Measurements from ENCODE around the gene SORL1.

Gene SORL1

DNA sequence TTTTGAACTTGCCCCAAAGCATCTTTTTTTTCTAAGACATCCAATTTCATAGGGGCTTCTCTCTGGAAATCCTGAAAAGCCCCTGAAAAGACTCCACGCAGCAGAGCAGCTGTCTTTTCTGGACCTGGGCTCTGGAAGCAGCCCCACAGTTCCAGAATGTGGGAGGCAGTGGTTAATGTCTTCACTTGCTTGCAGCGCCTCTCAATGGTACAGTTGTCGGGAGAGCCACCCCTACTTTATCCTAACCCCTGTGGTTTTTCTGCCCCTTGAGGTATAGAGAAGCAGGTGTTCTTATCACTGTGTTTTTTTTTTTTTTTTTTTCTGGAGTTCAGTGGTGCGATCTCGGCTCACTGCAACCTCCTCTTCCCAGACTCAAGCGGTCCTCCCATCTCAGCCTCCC is 84.0 kb downstream of the SORL1 start:
- no peak for DNase-seq (ENCODE audit: low read depth in 2 of 2)

DNA sequence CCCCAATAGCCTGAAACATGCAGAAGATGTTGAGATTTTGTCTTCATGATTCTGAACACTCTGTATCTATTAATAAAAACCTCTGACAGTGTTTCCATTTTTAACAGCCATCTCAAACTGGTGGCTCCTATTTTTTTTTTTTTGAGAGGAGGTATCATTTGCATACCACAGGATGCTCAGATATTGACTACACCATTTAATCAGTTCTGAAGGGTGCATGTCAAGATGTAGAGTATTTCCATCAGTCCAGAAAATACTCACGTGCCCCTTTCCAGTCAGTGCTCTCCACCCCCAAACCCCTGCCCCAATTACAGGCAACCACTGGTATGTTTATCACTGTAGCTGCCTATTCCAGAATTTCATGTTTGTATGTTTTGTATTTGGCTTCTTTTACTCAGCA is 85.9 kb downstream of the SORL1 start:
- no peak for DNase-seq (ENCODE audit: low read depth in 2 of 2)

DNA sequence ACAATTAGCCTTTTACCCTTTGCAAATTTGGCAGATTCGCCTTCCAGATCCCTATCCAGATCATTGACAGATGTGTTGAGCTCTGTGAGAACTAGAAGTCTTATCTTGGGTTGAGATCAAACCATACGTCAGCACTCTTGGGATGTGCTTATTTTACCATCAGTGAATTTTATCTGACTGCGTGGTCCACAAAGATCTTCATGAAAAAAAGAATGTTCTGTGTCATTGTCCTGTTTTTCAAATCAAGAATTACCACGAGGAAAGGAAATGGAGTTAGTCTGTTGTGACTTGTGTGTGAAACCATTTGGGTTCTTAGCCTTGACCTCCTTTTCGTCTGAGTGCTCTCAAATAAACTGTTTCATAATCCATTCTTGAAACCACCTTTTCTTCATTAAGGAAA is 86.9 kb downstream of the SORL1 start:
- DNase-seq (ENCODE audit: low read depth in 2 of 2) = no peak

DNA sequence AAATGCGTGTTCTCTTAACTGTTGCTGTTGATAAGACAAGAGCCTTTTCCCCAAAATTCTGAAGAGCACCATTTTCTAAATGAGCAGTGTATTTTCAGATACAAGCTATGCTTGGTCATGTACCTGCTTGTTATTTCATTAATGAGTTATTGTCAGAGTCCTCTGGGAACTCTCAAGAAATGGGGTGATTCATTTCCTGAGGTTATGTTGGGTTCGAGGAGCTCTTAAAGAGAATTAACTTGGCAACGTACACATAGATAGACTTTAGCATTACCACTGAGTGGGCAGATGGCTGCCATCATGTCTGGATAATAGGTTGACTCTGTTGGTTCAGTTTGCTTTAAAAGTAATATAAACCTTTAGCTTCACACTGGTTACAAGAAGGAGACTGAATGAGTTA is 88.5 kb downstream of the SORL1 start:
- DNase-seq (ENCODE audit: low read depth in 2 of 2) = no peak

DNA sequence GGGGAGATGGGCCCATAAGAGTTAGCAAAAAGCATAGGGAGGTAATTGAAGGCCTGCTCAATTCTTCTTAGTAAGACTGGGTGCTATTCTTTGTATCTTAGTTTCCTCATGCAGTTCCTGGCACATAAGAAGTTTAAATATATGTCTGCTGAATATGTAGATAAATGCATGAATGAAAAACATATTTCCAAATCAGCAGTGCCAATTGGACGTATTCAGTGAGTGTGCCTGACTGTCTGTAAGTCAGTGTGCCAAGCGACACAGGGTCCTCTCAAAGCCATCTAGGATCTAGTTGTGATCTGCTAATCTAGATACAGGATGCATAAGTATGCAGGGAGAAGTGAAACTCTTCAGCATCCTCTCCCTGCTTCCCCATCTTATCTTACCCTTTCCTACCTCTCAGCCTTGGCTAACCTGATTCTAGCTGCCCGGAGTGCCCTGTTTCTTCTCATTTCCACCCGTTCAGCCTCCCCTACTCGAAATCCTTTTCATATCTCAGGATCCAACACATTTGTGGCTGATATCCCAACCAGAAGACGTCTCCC is 91.8 kb downstream of the SORL1 start:
- DNase-seq (ENCODE audit: low read depth in 2 of 2) = no peak

DNA sequence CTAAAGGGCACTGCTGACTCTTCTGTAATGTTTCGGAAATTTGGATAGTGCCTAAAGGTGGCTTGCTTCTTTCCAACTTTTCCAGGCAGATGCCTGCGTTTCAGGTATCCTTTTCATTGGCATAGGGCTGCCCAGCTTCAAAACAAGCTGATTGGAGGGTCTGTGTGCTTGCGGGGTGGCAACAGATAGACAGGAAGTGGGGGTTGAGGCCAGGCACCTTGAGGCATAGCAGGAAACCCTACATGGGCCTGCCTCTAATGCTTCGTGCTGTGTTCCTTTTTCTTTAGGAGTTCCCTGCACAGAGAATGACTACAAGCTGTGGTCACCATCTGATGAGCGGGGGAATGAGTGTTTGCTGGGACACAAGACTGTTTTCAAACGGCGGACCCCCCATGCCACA is 92.8 kb downstream of the SORL1 start:
- no peak for DNase-seq (ENCODE audit: low read depth in 2 of 2)

DNA sequence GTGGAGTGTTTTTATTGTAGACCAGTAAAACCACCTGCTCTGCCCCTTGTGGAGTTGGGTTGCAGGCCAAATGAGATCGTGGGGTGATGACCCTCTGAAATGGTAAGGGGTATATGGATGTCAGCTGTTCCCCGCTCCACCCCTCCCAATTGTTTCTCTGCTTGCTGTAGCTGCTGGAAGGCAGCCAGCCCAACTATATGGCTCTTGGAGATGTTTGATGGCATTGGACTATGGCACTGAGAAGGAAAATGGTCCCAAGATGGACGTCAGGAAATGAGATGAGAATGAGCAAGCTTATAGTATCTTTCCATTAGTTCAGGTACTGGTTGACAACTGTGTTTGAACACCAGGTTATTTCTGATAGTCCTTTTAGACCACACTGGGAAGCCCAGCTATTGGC is 95.5 kb downstream of the SORL1 start:
- DNase-seq (ENCODE audit: low read depth in 2 of 2) = no peak

DNA sequence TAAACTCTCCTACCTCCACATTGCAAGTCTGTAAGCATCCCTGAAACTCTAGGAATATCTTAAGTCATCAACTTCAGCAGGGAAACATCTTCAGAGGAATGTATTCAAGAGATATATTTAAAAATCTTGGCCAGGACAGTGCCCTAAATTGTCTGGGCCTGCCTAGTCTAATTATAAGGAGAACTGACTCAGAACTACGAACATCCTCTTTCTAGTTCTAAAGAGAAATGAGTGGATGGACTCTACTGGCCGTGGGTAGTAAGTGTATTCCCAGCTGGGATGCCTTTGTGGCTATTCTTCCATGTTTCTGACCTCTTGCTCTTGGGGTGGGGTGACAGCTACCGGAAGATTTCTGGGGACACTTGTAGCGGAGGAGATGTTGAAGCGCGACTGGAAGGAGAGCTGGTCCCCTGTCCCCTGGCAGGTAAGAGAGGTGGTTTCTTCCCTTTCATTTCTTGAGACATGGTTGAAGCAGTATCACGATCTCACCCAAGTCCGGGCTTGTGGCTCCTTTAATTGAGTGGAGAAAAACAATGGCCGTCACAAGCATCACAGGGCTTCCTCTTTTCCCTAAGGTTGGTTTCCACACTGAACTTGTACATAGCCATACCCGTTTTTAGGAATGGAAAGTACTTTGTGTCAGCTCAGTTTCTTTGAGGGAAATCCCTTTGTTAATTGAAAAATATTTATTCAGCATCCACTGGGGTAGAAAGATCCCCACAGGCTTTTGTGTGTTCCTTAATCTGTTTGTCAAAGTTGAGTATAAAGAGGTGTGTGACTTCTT is 98.3 kb downstream of the SORL1 start:
- no peak for DNase-seq (ENCODE audit: low read depth in 2 of 2)

DNA sequence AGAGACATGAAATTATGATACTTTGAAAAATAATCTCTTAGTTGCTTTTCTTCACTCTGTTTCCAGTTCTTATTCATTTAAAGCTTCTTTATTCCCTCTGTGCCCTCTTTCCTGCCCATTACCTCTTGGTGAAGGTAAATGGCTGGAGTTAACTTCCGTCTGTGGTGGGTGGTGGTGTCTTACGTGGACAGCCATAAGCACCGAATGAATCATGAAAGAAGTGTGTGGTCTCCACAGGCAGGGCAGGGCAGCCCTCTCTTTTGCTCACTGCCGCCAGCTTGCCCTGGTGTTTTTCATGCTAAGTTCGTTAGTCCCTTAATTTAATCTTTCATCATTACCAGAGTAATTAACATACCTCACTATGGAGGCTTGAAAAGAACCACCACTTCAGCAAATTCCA is 99.3 kb downstream of the SORL1 start:
- DNase-seq (ENCODE audit: low read depth in 2 of 2) = no peak

DNA sequence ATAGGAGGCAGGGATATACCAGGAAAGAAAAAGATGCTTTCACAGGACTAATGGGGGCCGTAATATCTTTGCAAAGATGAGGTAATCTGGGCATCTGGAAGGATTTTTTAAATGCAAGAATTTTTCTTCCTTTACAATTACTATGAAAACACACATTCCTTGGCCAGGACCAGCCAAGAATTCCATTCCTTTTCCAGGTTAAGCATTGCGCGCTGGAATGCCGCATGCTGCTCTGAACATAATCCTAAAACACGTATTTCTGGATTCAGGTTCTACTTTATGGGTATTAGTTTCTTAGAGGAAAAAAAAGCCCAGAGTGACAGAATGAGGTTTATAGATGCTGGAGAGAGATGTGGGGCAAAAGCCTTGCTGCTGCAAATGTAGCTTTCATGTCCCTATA is 100.0 kb downstream of the SORL1 start:
- no peak for DNase-seq (ENCODE audit: low read depth in 2 of 2)

DNA sequence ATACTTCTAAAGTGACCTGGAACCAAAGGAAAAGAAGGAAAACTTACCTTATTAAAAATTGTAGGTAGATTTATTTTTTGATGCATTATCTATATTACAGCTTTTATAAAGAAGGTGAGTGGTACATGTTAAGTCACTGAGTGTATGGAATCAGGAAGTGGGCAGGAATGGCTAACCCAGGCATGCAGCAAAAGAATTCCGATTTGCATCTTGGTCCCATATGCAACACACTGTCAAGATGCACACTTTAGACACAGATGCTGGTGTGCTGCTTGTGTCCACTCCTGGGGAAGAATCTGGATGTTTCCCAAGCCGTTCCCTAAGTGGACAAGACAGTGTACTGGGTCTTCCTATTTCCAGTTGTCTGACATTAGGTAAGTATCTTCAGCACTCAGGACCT is 100.5 kb downstream of the SORL1 start:
- no peak for DNase-seq (ENCODE audit: low read depth in 2 of 2)

DNA sequence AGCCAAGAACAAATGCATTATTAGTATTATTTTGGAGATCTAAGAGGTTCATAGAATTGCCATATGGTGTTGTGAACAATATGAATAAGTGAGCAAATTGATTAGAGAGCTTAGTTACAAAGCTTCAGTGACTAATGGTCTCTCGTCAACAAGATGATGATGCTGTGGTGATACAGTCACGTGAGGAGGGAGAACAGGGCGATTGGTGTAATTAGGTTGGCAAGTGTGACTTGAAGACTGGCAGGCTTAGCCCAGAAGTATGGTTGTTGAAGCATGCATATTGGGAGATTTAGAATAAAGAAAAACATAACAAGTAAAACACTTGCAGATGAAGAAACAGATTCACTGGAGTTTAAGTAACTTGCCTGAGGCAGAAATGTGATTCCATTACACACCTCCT is 101.3 kb downstream of the SORL1 start:
- DNase-seq (ENCODE audit: low read depth in 2 of 2) = no peak

DNA sequence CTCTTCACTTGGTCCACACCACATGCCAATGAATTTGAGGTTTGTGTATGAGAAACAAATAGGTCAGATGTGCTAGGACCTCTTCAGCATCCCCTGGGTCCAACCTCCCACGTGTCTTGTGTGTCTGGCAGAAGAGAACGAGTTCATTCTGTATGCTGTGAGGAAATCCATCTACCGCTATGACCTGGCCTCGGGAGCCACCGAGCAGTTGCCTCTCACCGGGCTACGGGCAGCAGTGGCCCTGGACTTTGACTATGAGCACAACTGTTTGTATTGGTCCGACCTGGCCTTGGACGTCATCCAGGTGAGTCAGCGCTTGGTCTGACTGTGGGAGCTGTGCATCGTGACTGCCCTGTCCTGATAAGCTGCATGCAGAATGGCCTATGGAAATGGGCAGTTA is 101.7 kb downstream of the SORL1 start:
- DNase-seq (ENCODE audit: low read depth in 2 of 2) = no peak

DNA sequence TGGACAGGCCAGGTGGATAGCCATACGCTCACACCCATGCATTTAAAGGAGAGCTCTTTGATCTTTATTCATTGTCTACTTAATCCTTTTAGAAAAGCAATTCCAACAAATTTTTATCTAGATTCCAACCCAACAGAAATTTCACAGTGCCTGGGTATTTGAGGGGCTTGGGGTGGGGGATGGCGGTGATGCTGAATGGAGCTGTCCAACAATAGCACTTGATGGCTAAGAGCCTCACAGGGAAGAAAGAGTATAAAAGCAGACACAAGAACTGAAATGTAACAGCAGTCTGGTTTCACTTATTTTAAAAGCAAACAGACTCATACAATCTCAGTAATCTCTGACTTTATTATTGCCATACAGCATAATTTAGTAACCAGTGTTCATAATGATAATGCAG is 102.4 kb downstream of the SORL1 start:
- DNase-seq (ENCODE audit: low read depth in 2 of 2) = no peak

DNA sequence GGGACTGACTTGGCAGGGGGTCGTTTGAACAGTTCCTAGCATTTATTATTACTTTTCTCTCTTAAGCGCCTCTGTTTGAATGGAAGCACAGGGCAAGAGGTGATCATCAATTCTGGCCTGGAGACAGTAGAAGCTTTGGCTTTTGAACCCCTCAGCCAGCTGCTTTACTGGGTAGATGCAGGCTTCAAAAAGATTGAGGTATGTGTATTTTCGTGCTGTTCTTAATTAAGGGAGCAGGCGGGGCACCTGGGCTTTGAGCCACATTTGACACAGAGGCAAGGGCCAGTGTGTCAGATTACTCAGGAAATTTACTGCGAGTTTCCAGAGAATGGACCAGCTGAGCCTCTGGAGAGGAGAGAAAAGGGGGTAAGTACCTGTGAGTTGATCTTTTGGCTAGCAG is 103.0 kb downstream of the SORL1 start:
- no peak for DNase-seq (ENCODE audit: low read depth in 2 of 2)

DNA sequence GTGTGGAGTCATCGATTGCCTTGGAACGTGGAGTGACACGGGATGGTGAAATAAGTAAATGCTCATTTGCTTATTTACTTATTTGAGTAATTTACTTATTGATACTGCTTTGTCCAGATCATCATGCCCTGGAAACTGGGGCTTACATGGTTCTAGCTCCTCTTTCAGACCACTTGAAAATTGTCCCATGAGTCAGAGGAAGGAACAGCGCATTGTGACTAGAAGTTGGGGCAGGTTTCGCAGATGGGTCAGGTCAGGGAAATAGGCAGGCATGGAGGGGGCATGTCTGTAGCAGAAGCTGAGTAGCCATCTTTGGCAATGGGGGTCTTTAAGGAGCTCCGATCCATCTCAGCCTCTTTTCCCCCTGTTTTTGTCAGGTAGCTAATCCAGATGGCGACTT is 104.8 kb downstream of the SORL1 start:
- DNase-seq (ENCODE audit: low read depth in 2 of 2) = no peak

DNA sequence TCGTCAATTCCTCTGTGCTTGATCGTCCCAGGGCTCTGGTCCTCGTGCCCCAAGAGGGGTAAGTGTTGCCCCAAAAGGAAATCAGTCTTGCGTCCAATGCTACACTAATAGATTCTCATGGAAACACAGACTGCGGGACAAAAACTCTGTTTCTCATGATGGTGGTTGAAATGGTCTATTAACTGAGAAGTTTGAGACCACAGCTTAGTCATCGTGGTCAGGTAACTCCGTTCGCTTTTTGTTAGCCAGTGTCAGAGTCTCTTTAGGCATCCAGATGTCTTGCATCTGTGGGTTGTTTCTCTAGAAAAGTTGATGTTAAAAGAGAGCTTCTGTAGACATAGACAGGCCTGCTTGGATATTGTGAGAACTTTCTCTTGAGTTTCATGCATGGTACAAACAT is 105.2 kb downstream of the SORL1 start:
- DNase-seq (ENCODE audit: low read depth in 2 of 2) = no peak

DNA sequence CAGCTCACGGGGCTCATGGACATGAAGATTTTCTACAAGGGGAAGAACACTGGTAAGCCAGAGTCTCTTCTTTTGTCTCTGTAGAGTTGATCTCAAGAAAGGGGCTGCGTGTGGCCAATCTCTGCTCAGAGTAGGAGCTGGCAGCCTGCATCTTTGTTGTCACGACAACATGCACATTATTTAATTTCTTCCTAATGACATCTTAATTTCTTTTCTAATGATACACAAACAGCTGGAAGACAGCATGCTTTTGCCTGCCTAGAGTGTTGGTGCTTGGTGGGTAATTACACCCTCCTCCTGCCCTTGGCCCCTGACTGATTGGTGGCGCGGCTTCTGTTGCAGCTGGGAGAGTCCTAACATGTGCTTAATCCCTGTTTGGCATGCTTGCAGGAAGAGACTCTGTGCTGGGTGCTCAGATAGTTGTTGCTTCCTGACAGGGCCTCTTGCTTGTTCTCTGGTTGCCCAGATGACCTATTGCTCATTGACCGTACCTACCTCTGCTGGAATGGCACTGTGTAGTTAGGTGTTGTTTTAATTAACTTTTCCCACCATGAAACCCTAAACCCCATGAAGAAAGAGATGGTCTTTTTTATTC is 107.6 kb downstream of the SORL1 start:
- DNase-seq (ENCODE audit: low read depth in 2 of 2) = no peak

DNA sequence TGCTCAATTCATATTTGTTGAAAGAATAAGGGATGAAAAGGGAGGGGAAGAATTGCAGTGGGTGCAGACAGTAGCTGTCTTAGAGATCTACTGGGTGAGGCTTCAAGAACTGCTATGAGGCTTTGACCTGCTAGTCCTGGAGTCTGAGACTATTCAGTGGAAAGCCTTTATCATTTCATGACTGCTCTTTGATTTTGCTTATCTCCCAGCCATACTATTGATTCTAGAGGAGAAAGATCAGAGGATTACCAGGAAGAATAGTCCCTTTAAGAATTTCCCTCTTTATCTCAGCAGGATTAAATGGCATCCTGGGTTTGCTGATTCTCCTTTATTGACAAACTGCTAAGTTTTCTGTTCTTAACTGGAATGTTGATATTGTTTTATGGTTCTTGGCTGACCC is 108.1 kb downstream of the SORL1 start:
- no peak for DNase-seq (ENCODE audit: low read depth in 2 of 2)

DNA sequence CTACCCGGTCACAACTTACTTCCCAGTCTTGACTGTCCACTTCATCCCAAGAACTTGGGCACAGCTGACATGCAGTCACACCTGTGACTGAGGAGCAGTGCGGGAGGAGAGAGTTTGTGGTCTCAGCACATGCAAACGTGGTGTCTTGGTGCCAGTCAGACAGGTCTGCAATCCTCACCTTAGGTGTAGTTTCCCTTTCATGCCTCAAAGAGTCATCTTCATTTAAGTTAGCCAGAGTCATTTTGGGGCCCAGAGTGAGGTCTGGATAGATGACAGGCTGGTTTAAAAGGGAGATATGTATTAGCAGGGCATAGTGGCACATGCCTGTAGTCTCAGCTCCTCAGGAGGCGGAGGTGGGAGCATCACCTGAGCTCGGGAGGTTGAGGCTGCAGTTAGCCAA is 109.1 kb downstream of the SORL1 start:
- no peak for DNase-seq (ENCODE audit: low read depth in 2 of 2)

DNA sequence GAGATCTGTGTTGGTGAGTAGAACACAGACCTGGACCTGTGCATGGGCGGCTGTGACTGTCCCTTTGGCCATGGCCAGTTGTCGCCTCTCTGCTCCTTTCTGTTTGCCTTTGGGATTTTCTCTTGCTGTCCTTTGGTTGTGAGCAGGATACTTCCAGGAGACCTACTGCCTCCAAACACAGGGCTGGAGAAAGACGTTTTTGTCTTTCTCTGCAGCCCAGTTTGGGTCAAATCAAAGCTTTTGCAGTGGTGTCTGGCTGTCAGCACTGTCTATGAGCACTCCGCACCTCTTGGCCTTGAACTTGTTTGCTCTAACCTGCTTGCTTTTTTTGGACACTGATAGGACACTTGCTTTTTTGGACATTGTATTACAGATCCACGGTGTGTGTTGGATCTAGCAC is 109.6 kb downstream of the SORL1 start:
- no peak for DNase-seq (ENCODE audit: low read depth in 2 of 2)

DNA sequence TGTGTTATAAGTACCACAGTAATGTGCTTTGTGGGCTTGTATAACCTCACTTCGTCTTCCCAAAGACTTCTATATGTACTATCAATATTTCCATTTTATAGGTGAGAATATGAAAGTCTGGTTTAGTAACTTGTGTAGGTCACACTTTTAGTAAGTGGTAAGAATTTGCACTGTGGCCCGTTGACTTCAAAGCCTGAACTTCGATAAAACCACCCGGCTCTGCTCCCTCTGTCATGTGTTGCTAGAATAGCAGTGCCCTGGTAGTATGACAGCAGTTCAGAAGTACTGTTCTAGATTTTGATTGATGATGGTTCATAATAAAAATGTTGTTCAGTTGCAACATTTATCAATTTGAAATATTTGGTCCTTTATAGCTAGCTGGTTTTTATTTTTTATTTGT is 110.9 kb downstream of the SORL1 start:
- peak in 1 of 2 donors; percentile 18 for DNase-seq (ENCODE audit: low read depth in 2 of 2)

Measured in stimulated activated CD8-positive, alpha-beta memory T cell treated with anti-CD3 and anti-CD28 coated beads, Interleukin-15, amount 100 ng/mL, for 48 hours (primary cell).